Stimulated activated CD8-positive, alpha-beta memory T cell treated with anti-CD3 and anti-CD28 coated beads, Interleukin-7, amount 100 ng/mL, for 48 hours (primary cell): ENCODE results near the gene SDR42E2.
"Not testable (repeated sequence)": the region's sequence is repeated elsewhere in the genome, so short reads cannot be mapped to it uniquely, and the experiment has no call there.

Experiments
- DNase-seq, 2 donors: peaks; one replicate each; pipeline ENCODE4 v3.0.0-alpha.2; 2020; ENCODE audit warnings: low read depth in 1 of 2; ENCODE audit errors: extremely low read depth in 1 of 2

The SDR42E2 gene

DNA sequence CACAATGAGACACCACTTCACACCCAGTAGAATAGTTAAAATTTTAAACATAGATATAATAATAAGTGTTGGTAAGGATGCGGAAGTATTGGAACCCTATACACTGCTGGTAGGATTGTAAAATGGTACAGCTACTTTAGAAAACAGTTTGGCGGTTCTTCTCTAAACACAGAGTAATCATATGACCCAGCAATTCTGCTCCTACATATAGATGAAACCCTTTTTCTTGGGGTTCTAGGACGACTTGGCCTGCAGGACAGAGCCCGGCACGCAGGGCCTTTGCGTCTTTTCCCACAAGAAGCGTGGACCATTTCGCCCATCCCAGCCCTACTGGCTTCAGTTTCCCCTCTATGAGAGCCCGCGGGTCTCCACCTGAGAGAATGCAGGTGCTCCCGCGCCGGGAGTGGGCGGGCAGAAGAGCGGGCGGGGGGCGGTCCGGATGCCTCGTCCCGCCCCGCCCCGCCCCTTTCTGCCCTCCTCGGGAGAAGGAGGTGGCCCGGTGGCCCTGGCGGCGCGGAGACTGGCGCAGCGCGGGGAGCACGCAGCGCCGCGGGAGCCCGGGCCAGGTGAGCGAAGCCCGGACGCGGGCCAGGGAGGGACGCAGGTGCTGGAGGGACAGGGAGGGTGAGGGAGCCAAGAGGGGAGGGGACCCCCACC lies at the start of gene SDR42E2:
Gene SDR42E2, plus strand, starts transcription at position 508 of the 657 bp plus-strand sequence. CDS start 3,077 bp downstream, outside the sequence.
- peak in 1 of 2 donors; percentile 4 for DNase-seq

GRCh38 chr16:22116095-22116700 lies 46.1 kb upstream of the SDR42E2 start:
- DNase-seq, result no peak

DNA sequence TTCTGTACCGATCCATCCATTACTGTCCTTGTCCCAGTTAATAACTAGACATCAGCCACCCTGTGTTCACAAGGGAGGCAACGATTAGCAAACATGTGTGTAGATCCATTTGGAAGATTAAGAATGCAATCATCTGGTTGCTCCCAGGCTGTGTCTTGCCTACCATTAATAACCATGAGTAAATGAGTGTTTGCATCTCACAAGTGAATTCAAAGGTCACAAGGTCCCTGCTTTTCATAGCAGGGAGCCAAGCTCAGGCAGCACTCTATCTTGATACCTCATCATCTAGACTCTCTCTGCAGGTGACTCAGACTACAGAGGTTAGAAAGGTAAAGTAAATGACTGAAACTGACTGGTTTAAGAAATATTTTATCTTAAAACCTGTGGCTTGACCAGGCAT lies 44.7 kb upstream of the SDR42E2 start:
- no peak for DNase-seq

GRCh38 chr16:22120440-22120839 lies 41.9 kb upstream of the SDR42E2 start:
- no peak for DNase-seq

DNA sequence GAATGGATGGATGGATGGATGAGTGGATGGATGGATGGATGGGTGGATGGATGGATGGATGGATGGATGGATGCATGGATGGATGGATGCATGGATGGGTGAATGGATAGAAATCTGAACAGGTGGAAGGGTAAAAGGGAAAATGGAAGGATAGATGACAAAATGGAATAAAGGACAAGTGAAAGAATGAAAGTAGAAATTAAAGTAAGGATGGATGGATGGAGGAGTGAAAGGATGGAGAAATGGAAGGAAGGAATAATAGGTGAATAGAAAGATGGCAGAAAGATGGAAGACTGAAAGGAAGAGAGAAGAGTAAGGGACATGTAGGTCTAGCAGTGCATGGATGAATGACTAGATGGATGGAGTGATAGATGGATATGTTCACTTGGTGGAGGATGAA lies 40.1 kb upstream of the SDR42E2 start:
- DNase-seq, result no peak

- no peak for DNase-seq
Measured at GRCh38 chr16:22123146-22123545, 39.2 kb upstream of the SDR42E2 start.

DNA sequence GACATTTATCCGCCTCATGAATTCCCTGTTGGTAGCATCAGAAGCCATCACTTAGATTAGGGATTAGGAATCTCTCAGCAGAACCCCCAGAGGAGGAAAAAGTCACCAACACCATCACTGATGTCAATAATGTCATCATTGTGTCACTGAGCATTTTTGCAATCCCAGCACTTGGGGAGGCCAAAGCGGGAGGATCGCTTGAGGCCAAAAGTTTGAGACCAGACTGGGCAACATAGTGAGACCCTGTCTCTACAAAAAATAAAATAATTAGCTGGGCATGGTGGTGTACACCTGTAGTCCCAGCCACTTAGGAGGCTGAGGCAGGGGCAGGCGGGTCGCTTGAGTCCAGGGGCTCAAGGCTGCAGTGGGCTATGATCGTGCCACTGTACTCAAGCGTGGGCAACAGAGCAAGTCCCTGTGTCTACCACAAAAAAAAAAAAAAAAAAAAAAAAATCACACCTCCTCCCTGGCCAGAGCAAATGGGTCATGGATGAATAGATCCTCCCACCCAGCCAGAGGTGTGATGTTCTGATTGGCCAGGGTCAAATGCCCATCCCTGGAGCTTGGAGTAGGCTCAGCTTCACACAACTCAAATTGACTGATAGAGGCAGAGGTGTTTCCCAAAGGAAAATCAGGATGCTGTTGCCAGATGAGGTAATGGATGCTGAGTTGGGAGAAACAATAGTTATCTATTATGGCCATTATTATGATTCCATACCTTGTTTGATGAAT lies 38.4 kb upstream of the SDR42E2 start:
- DNase-seq, result no peak

GRCh38 chr16:22124583-22125284 lies 37.6 kb upstream of the SDR42E2 start:
- DNase-seq, result no peak

DNA sequence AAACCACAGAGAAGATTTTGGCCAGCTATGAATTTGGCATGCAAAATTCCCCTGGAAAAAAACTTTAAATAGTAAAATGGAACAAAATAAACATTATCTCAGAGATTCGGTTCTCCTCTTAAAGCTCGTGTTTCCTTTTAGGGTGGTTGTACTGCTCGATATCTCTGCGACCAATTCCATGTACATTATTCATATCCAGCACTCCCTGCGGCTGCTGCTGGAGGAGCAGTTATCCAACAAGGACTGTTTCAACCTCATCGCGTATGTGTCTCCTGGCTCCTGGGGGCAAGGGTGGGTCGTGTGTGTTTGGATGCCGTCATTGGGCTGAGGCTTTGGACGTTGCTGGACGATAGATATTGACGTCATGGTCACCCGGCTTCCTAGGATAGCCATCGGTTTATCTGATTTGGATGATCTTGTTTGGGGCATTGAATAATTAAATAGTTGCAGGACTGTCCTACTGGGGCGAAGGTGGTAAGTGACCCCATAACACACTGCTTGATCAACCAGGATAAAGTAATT lies 36.2 kb upstream of the SDR42E2 start:
- DNase-seq, result no peak

- not testable (repeated sequence) for DNase-seq
Measured at GRCh38 chr16:22128537-22128936, 33.8 kb upstream of the SDR42E2 start.

DNA sequence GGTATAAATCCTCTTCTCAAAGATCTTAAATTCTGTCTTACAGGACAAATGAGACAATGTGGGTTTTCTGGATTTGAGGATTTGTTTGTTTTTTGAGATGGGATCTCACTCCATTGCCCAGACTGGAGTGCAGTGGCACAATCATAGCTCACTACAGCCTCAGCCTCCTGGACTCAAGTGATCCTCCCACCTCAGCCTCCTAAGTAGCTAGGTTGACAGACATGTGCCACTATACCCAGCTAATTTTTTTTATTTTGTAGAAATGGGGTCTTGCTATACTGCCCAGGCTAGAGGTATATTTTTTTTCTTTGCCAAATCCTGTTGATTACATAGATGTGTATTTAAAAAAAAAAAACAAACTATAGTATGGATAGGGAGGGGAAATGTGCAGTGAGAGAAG lies 31.8 kb upstream of the SDR42E2 start:
- DNase-seq, result no peak

- no peak for DNase-seq
Measured at GRCh38 chr16:22132801-22133200, 29.5 kb upstream of the SDR42E2 start.

DNA sequence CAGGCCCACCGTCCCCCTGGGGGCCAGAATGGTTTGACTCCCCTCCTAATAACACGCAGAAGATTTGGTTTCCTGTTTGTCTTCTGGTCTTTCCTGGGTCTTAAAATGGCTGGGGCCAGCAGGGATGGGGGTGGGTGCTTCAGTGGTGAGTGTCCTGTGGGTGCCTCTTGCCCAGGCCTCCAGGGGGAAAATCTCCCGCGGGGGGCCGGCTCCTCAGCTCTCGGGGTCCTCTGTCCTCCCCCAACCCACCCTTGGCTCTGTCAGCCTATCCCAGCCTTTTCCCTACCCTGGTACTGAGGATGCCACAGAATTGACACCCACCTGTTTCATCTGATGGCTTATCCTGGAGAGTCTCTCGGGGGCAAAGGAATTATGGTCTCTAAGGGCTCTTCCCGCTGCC lies 23.8 kb upstream of the SDR42E2 start:
- DNase-seq, result no peak

GRCh38 chr16:22139008-22139407 lies 23.3 kb upstream of the SDR42E2 start:
- no peak for DNase-seq

DNA sequence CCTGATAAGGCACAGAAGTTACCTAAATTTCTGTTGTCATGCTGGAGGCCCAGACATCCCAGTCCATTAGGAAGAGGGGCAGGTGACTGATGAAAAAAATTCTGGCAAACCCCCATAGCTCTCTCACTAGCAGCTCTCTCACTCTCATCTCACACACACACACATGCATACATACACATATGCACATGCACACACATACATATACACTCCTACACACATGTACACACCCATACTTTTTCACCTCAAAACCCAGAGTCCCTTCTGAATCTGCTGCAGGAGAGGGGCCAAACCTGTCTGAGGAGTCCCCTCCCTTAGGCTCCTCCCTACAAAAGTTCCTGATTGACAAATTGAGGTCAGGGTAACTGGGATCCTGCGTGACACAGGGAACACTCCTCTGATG lies 22.6 kb upstream of the SDR42E2 start:
- DNase-seq, result no peak

- DNase-seq, result no peak
Measured at GRCh38 chr16:22141767-22142166, 20.5 kb upstream of the SDR42E2 start.

- DNase-seq, result no peak
Measured at GRCh38 chr16:22144520-22144919, 17.8 kb upstream of the SDR42E2 start.

- no peak for DNase-seq
Measured at GRCh38 chr16:22147853-22148252, 14.5 kb upstream of the SDR42E2 start.

- DNase-seq, result no peak
Measured at GRCh38 chr16:22151246-22151998, 10.9 kb upstream of the SDR42E2 start.

GRCh38 chr16:22152316-22152715 lies 10.0 kb upstream of the SDR42E2 start:
- no peak for DNase-seq
